GM23338 (cell line): ENCODE results near the gene KCMF1. TPM values are rescaled to one million over a fixed set of nuclear protein-coding genes. Genes with fewer than 3 reads are reported as not detected.

Source experiments
- ATAC-seq: fragments of 200-7000 bp; cut with Tn5 transposase; 3 replicates; pipeline ENCODE4 v1.9.1; 2020
- DNase-seq: peaks from one replicate; pipeline ENCODE4 v3.0.0-alpha.2; 2015; ENCODE audit warnings: low spot score
- H2AFZ ChIP-seq: fragments of 200-600 bp; sonication (generic); 2 replicates; pipeline ENCODE4 v1.8.0; 2016; ENCODE audit warnings: antibody characterized with exemption, mild to moderate bottlenecking, moderate library complexity
- H3F3A ChIP-seq: fragments of 200-600 bp; sonication (generic); replicated peaks from 2 replicates; pipeline ENCODE4 v1.8.0; 2017; ENCODE audit warnings: antibody characterized with exemption, mixed run types, low read depth
- H3K27ac ChIP-seq: fragments of 200-600 bp; sonication (generic); 2 replicates; pipeline ENCODE4 v1.6.1; 2016; ENCODE audit warnings: low read depth
- H3K27me3 ChIP-seq: fragments of 200-600 bp; sonication (generic); 2 replicates; pipeline ENCODE4 v1.8.0; 2016; ENCODE audit warnings: mild to moderate bottlenecking, mixed run types, moderate library complexity; ENCODE audit not compliant: insufficient read depth
- H3K36me3 ChIP-seq: fragments of 200-600 bp; sonication (generic); 2 replicates; pipeline ENCODE4 v1.8.0; 2016; ENCODE audit warnings: mild to moderate bottlenecking; ENCODE audit not compliant: insufficient read depth
- H3K4me1 ChIP-seq: fragments of 200-600 bp; sonication (generic); 2 replicates; pipeline ENCODE4 v1.8.0; 2016; ENCODE audit warnings: mild to moderate bottlenecking, moderate library complexity; ENCODE audit not compliant: insufficient read depth
- H3K4me2 ChIP-seq: fragments of 200-600 bp; sonication (generic); 2 replicates; pipeline ENCODE4 v1.7.1; 2017; ENCODE audit warnings: mixed run types
- H3K4me3 ChIP-seq: fragments of 200-600 bp; sonication (generic); 2 replicates; pipeline ENCODE4 v1.6.1; 2016; ENCODE audit warnings: mixed run types
- H3K79me2 ChIP-seq: fragments of 200-600 bp; sonication (generic); replicated peaks from 2 replicates; pipeline ENCODE4 v1.8.0; 2017; ENCODE audit warnings: mild to moderate bottlenecking; ENCODE audit not compliant: insufficient read depth
- H3K9me2 ChIP-seq: fragments of 200-600 bp; sonication (generic); 2 replicates; pipeline ENCODE4 v1.8.0; 2017; ENCODE audit not compliant: insufficient read depth
- H4K20me1 ChIP-seq: fragments of 200-600 bp; sonication (generic); replicated peaks from 2 replicates; pipeline ENCODE4 v1.8.0; 2017; ENCODE audit warnings: mild to moderate bottlenecking; ENCODE audit not compliant: insufficient read depth
- H3K27ac Mint-ChIP-seq: 2 replicates; pipeline ENCODE4 v1.8.0; 2020; ENCODE audit warnings: inconsistent platforms, mild to moderate bottlenecking, moderate library complexity, mixed read lengths
- H3K27me3 Mint-ChIP-seq: 3 replicates; pipeline ENCODE4 v1.8.0; 2022; ENCODE audit warnings: low read depth, mild to moderate bottlenecking, moderate library complexity, mixed read lengths, inconsistent platforms; ENCODE audit not compliant: insufficient read depth, poor library complexity
- H3K36me3 Mint-ChIP-seq: 3 replicates; pipeline ENCODE4 v1.8.0; 2021; ENCODE audit warnings: low read depth, mild to moderate bottlenecking, inconsistent platforms, moderate library complexity, mixed read lengths
- H3K4me1 Mint-ChIP-seq: 3 replicates; pipeline ENCODE4 v1.8.0; 2020; ENCODE audit warnings: mild to moderate bottlenecking, inconsistent platforms, mixed read lengths
- H3K4me3 Mint-ChIP-seq: 3 replicates; pipeline ENCODE4 v1.8.0; 2021; ENCODE audit warnings: moderate library complexity, mild to moderate bottlenecking, inconsistent platforms, mixed read lengths
- H3K9me3 Mint-ChIP-seq: 3 replicates; pipeline ENCODE4 v1.8.0; 2020; ENCODE audit warnings: moderate library complexity, mild to moderate bottlenecking, inconsistent platforms, mixed read lengths
- CREB1 ChIP-seq: fragments of 250-450 bp; sonication (Bioruptor Pico); IDR thresholded peaks from 2 replicates; pipeline ENCODE4 v1.5.0; 2020; ENCODE audit warnings: low read depth, mild to moderate bottlenecking, moderate library complexity
- ETS1 ChIP-seq: IDR thresholded peaks from 2 replicates; pipeline ENCODE4 v1.6.1; 2016; ENCODE audit warnings: antibody characterized with exemption
- EZH2 ChIP-seq: fragments of 200-600 bp; sonication (generic); IDR thresholded peaks from one replicate; pipeline ENCODE4 v1.8.0; 2017; ENCODE audit warnings: antibody characterized with exemption, mild to moderate bottlenecking, low read depth; ENCODE audit not compliant: unreplicated experiment
- EZH2phosphoT487 ChIP-seq: fragments of 200-600 bp; sonication (generic); IDR thresholded peaks from one replicate; pipeline ENCODE4 v1.8.1; 2018; ENCODE audit warnings: antibody characterized with exemption; ENCODE audit not compliant: unreplicated experiment
- NANOG ChIP-seq: IDR thresholded peaks from 2 replicates; pipeline ENCODE4 v1.6.1; 2016; ENCODE audit warnings: antibody characterized with exemption, borderline replicate concordance
- POLR2AphosphoS5 ChIP-seq: IDR thresholded peaks from 2 replicates; pipeline ENCODE4 v1.6.1; 2016; ENCODE audit warnings: antibody characterized with exemption, low read depth
- REST ChIP-seq: IDR thresholded peaks from one replicate; pipeline ENCODE4 v1.6.1; 2018; ENCODE audit warnings: antibody characterized with exemption; ENCODE audit not compliant: unreplicated experiment
- STAT1 ChIP-seq: IDR thresholded peaks from one replicate; pipeline ENCODE4 v1.6.1; 2016; ENCODE audit warnings: antibody characterized with exemption; ENCODE audit not compliant: unreplicated experiment
- ZNF114 ChIP-seq: fragments of 250-450 bp; sonication (Bioruptor Pico); IDR thresholded peaks from 2 replicates; pipeline ENCODE4 v1.5.0; 2020; ENCODE audit warnings: mild to moderate bottlenecking, moderate library complexity
- ZNF331 ChIP-seq: fragments of 250-450 bp; sonication (Bioruptor Pico); IDR thresholded peaks from 2 replicates; pipeline ENCODE4 v1.5.0; 2020; ENCODE audit warnings: low read depth, mild to moderate bottlenecking, moderate library complexity
- polyA plus RNA-seq: library from polyadenylated mRNA; unstranded; fragments of >200 nt; fragmentation: Nextera tagmentation; extraction: Ambion mirVana; gene quantifications from 2 replicates; pipeline ENCODE4 v1.2.1, GENCODE V29; 2016
- total RNA-seq: library from RNA; depleted of rRNA; stranded (reverse); fragments of >200 nt; shearing (Covaris generic); gene quantifications from 2 replicates; pipeline ENCODE4 v1.2.3, GENCODE V29; 2014
- TF ChIP-seq, protein P1 (sequence below), 2 experiments: fragments of 200-600 bp in 1 of 2; sonication (generic) in 1 of 2; conservative IDR thresholded peaks; 2 replicates each; pipeline versions ENCODE4 v1.5.1 to v1.6.1; 2016 to 2017; ENCODE audit warnings: antibody characterized with exemption in 2 of 2, low read depth in 2 of 2, mild to moderate bottlenecking in 2 of 2, moderate library complexity in 1 of 2
- TF ChIP-seq, protein P2 (sequence below): fragments of 250-450 bp; sonication (Bioruptor Pico); IDR thresholded peaks from 2 replicates; pipeline ENCODE4 v1.5.0; 2020; ENCODE audit warnings: mild to moderate bottlenecking, moderate library complexity

Gene KCMF1
- total and polyA plus RNA-seq, 2 experiments from 2014 or later, result 29.3 to 120 TPM

DNA sequence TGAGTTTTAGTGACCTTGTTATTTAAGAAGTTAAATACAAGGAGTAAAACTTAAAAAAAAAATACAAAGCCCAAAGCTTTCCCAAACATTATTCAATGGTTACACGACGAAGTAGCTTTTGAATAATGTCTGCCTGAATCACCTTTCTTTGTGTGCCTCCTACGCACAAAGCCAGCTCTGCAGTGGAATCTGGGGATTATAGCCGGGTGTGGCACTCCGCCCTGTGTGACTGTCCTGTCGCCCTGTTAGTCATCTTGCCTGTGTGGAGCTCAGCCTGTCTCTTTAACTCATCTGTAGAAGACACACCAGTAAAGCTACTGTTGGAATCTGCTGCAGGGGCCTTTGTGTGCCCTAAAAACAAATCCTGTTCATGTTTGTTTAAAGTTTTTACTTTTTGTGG lies 82.8 kb downstream of the KCMF1 start:
- H3K27me3 Mint-ChIP-seq, result peaks cover 7% of the 10 kb centered on the region
- Histone ChIP-seq H3K4me1 (peaks cover 16% of the 10 kb centered on the region), H3K4me2 (no peak overlapping the region), H3K79me2 (no peaks in the 10 kb centered on the region), H3K27ac (no peak overlapping the region), H3K36me3 (peaks cover 15% of the 10 kb centered on the region; the same call in 1 of the 2 replicates), H3K9me2 (no peaks in the 10 kb centered on the region), H3K27me3 (no peaks in the 10 kb centered on the region), H2AFZ (no peak overlapping the region), H3F3A (no peaks in the 10 kb centered on the region), H4K20me1 (no peaks in the 10 kb centered on the region; the same call in 1 of the 2 replicates), H3K4me3 (no peak overlapping the region)
- ATAC-seq (no peak; the same call in 2 of the 3 replicates), DNase-seq (no peak)
- peaks cover 30% of the 10 kb centered on the region; the same call in 2 of the 3 replicates for H3K36me3 Mint-ChIP-seq
- no peaks in the 10 kb centered on the region for H3K9me3 Mint-ChIP-seq
- TF ChIP-seq, protein P1, sequence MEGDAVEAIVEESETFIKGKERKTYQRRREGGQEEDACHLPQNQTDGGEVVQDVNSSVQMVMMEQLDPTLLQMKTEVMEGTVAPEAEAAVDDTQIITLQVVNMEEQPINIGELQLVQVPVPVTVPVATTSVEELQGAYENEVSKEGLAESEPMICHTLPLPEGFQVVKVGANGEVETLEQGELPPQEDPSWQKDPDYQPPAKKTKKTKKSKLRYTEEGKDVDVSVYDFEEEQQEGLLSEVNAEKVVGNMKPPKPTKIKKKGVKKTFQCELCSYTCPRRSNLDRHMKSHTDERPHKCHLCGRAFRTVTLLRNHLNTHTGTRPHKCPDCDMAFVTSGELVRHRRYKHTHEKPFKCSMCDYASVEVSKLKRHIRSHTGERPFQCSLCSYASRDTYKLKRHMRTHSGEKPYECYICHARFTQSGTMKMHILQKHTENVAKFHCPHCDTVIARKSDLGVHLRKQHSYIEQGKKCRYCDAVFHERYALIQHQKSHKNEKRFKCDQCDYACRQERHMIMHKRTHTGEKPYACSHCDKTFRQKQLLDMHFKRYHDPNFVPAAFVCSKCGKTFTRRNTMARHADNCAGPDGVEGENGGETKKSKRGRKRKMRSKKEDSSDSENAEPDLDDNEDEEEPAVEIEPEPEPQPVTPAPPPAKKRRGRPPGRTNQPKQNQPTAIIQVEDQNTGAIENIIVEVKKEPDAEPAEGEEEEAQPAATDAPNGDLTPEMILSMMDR (conservative IDR thresholded peaks at IDR 0.05; ENCODE audit: low read depth in 2 of 2), result no peak
- TF ChIP-seq REST (no peak), EZH2phosphoT487 (no peak), STAT1 (no peak), POLR2AphosphoS5 (no peak), EZH2 (no peak), NANOG (no peak), ZNF331 (CRISPR knock-in tag) (no peak), CREB1 (CRISPR knock-in tag) (no peak), ETS1 (no peak), ZNF114 (CRISPR knock-in tag) (no peak)
- TF ChIP-seq, protein P2, sequence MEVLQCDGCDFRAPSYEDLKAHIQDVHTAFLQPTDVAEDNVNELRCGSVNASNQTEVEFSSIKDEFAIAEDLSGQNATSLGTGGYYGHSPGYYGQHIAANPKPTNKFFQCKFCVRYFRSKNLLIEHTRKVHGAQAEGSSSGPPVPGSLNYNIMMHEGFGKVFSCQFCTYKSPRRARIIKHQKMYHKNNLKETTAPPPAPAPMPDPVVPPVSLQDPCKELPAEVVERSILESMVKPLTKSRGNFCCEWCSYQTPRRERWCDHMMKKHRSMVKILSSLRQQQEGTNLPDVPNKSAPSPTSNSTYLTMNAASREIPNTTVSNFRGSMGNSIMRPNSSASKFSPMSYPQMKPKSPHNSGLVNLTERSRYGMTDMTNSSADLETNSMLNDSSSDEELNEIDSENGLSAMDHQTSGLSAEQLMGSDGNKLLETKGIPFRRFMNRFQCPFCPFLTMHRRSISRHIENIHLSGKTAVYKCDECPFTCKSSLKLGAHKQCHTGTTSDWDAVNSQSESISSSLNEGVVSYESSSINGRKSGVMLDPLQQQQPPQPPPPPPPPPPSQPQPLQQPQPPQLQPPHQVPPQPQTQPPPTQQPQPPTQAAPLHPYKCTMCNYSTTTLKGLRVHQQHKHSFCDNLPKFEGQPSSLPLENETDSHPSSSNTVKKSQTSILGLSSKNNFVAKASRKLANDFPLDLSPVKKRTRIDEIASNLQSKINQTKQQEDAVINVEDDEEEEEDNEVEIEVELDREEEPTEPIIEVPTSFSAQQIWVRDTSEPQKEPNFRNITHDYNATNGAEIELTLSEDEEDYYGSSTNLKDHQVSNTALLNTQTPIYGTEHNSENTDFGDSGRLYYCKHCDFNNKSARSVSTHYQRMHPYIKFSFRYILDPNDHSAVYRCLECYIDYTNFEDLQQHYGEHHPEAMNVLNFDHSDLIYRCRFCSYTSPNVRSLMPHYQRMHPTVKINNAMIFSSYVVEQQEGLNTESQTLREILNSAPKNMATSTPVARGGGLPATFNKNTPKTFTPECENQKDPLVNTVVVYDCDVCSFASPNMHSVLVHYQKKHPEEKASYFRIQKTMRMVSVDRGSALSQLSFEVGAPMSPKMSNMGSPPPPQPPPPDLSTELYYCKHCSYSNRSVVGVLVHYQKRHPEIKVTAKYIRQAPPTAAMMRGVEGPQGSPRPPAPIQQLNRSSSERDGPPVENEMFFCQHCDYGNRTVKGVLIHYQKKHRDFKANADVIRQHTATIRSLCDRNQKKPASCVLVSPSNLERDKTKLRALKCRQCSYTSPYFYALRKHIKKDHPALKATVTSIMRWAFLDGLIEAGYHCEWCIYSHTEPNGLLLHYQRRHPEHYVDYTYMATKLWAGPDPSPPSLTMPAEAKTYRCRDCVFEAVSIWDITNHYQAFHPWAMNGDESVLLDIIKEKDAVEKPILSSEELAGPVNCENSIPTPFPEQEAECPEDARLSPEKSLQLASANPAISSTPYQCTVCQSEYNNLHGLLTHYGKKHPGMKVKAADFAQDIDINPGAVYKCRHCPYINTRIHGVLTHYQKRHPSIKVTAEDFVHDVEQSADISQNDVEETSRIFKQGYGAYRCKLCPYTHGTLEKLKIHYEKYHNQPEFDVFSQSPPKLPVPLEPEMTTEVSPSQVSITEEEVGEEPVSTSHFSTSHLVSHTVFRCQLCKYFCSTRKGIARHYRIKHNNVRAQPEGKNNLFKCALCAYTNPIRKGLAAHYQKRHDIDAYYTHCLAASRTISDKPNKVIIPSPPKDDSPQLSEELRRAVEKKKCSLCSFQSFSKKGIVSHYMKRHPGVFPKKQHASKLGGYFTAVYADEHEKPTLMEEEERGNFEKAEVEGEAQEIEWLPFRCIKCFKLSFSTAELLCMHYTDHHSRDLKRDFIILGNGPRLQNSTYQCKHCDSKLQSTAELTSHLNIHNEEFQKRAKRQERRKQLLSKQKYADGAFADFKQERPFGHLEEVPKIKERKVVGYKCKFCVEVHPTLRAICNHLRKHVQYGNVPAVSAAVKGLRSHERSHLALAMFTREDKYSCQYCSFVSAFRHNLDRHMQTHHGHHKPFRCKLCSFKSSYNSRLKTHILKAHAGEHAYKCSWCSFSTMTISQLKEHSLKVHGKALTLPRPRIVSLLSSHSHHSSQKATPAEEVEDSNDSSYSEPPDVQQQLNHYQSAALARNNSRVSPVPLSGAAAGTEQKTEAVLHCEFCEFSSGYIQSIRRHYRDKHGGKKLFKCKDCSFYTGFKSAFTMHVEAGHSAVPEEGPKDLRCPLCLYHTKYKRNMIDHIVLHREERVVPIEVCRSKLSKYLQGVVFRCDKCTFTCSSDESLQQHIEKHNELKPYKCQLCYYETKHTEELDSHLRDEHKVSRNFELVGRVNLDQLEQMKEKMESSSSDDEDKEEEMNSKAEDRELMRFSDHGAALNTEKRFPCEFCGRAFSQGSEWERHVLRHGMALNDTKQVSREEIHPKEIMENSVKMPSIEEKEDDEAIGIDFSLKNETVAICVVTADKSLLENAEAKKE (CRISPR knock-in tag), result no peak
- H3K27ac Mint-ChIP-seq, result no peak overlapping the region
- no peak overlapping the region for H3K4me3 Mint-ChIP-seq
- peaks cover 38% of the 10 kb centered on the region for H3K4me1 Mint-ChIP-seq
